ENCODE measurements around the gene ENC1.

DNA sequence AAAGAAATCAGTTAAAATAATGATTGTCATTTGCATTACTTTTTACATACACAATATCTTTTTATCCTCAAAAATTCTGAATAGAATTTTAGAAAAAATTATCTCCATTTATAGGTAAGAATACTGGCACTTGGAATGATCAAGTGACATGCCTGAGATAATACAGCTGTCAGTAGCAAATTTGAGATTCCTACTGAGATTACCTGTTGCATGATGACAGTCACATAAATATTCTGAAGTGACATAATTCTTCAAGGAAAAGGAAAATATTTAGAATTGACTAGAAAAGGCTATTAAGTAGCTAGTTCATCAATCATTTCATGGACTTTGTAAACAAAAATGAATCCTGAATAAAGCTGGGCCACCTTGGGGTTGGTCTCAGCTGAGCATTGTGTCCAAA is 15.2 kb upstream of the ENC1 start:
- no peak for TF ChIP-seq POLR2A (IDR thresholded peaks at IDR 0.05)
- TF ChIP-seq, protein P1, sequence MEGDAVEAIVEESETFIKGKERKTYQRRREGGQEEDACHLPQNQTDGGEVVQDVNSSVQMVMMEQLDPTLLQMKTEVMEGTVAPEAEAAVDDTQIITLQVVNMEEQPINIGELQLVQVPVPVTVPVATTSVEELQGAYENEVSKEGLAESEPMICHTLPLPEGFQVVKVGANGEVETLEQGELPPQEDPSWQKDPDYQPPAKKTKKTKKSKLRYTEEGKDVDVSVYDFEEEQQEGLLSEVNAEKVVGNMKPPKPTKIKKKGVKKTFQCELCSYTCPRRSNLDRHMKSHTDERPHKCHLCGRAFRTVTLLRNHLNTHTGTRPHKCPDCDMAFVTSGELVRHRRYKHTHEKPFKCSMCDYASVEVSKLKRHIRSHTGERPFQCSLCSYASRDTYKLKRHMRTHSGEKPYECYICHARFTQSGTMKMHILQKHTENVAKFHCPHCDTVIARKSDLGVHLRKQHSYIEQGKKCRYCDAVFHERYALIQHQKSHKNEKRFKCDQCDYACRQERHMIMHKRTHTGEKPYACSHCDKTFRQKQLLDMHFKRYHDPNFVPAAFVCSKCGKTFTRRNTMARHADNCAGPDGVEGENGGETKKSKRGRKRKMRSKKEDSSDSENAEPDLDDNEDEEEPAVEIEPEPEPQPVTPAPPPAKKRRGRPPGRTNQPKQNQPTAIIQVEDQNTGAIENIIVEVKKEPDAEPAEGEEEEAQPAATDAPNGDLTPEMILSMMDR (IDR thresholded peaks at IDR 0.05) = no peak

Data from esophagus squamous epithelium (tissue), 4 donors.